Trophoblast cell (in vitro differentiated cells and primary cell): ENCODE data around the gene TRERF1.
A peak's percentile ranks its signal among the peaks of the same experiment; 100 is the strongest.

Experiments used
- DNase-seq, 2 donors: peaks; one replicate each; pipeline ENCODE4 v3.0.0-alpha.2; 2016
- H2AFZ ChIP-seq: 2 replicates; pipeline ENCODE4 v1.6.1; 2013; ENCODE audit warnings: low read length, moderate library complexity, mild to moderate bottlenecking; ENCODE audit not compliant: insufficient read depth, poor library complexity
- H2AK5ac ChIP-seq: 2 replicates; pipeline ENCODE4 v1.6.1; 2013; ENCODE audit warnings: mild to moderate bottlenecking, low read length
- H2BK120ac ChIP-seq: 2 replicates; pipeline ENCODE4 v1.6.1; 2013; ENCODE audit warnings: low read length, mild to moderate bottlenecking, moderate library complexity; ENCODE audit not compliant: insufficient read depth, poor library complexity
- H2BK12ac ChIP-seq: 2 replicates; pipeline ENCODE4 v1.6.1; 2013; ENCODE audit warnings: mild to moderate bottlenecking, low read length, moderate library complexity
- H2BK5ac ChIP-seq: 2 replicates; pipeline ENCODE4 v1.6.1; 2013; ENCODE audit warnings: low read length, low read depth, moderate library complexity, mild to moderate bottlenecking; ENCODE audit not compliant: poor library complexity
- H3K14ac ChIP-seq: 2 replicates; pipeline ENCODE4 v1.6.1; 2013; ENCODE audit warnings: mild to moderate bottlenecking, low read length
- H3K18ac ChIP-seq: 2 replicates; pipeline ENCODE4 v1.6.1; 2013; ENCODE audit warnings: mild to moderate bottlenecking, low read length
- H3K23ac ChIP-seq: 2 replicates; pipeline ENCODE4 v1.6.1; 2013; ENCODE audit warnings: low read length
- H3K27ac ChIP-seq: 2 replicates; pipeline ENCODE4 v1.5.1; 2013; ENCODE audit warnings: low read depth, mild to moderate bottlenecking, inconsistent platforms, low read length, moderate library complexity
- H3K27me3 ChIP-seq: 2 replicates; pipeline ENCODE4 v1.6.1; 2013; ENCODE audit warnings: inconsistent platforms, mild to moderate bottlenecking, low read length, moderate library complexity; ENCODE audit not compliant: insufficient read depth
- H3K36me3 ChIP-seq, 2 experiments: 1 replicate in 1 of 2; 2 replicates in 1 of 2; pipeline ENCODE4 v1.6.1; 2013; ENCODE audit warnings: low read length in 2 of 2, mild to moderate bottlenecking in 2 of 2, moderate library complexity in 1 of 2; ENCODE audit not compliant: insufficient read depth in 2 of 2, control insufficient read depth in 1 of 2
- H3K4ac ChIP-seq: 2 replicates; pipeline ENCODE4 v1.6.1; 2013; ENCODE audit warnings: low read depth, mild to moderate bottlenecking, low read length, moderate library complexity
- H3K4me1 ChIP-seq, 2 experiments: 1 replicate in 1 of 2; 2 replicates in 1 of 2; pipeline ENCODE4 v1.6.1; 2013; ENCODE audit warnings: low read length in 2 of 2, mild to moderate bottlenecking in 2 of 2, moderate library complexity in 1 of 2; ENCODE audit not compliant: insufficient read depth in 2 of 2, control insufficient read depth in 1 of 2
- H3K4me2 ChIP-seq: 2 replicates; pipeline ENCODE4 v1.6.1; 2013; ENCODE audit warnings: inconsistent platforms, mild to moderate bottlenecking, low read length, moderate library complexity
- H3K4me3 ChIP-seq: 2 replicates; pipeline ENCODE4 v1.5.1; 2013; ENCODE audit warnings: mild to moderate bottlenecking, low read depth, low read length, inconsistent platforms
- H3K79me1 ChIP-seq: one replicate; pipeline ENCODE4 v1.6.1; 2013; ENCODE audit warnings: low read length
- H3K79me2 ChIP-seq: 2 replicates; pipeline ENCODE4 v1.6.1; 2013; ENCODE audit warnings: low read length, mild to moderate bottlenecking; ENCODE audit not compliant: control insufficient read depth, insufficient read depth, poor library complexity
- H3K9ac ChIP-seq: 2 replicates; pipeline ENCODE4 v1.6.1; 2013; ENCODE audit warnings: mild to moderate bottlenecking, low read length
- H3K9me3 ChIP-seq: 2 replicates; pipeline ENCODE4 v1.6.1; 2013; ENCODE audit warnings: low read depth, mild to moderate bottlenecking, control low read depth, inconsistent platforms, low read length; ENCODE audit not compliant: insufficient read depth
- H4K12ac ChIP-seq: 2 replicates; pipeline ENCODE4 v1.6.1; 2013; ENCODE audit warnings: low read depth, mild to moderate bottlenecking, low read length, moderate library complexity
- H4K8ac ChIP-seq: 2 replicates; pipeline ENCODE4 v1.6.1; 2013; ENCODE audit warnings: low read depth, mild to moderate bottlenecking, low read length, moderate library complexity
- H4K91ac ChIP-seq: one replicate; pipeline ENCODE4 v1.6.1; 2013; ENCODE audit warnings: low read depth, mild to moderate bottlenecking, low read length, moderate library complexity
- WGBS: extraction: QIAGEN DNeasy Blood & Tissue Kit; methylation state at CpG from one replicate; pipeline ENCODE4 v1.1.7; 2013; ENCODE audit warnings: missing lambda C conversion rate; ENCODE audit not compliant: insufficient read length, insufficient coverage; ENCODE audit errors: extremely low coverage; 5-methylcytosine and 5-hydroxymethylcytosine counted together

The TRERF1 gene

GRCh38 chr6:42232035-42232434 lies 219.7 kb downstream of the TRERF1 start:
- Histone ChIP-seq H3K4me1 (peaks cover 8 to 9% of the 10 kb centered on the region in 2 experiments), H3K79me1 (no peaks in the 10 kb centered on the region), H3K36me3 (peaks cover 0 to 2% of the 10 kb centered on the region in 2 experiments), H3K23ac (no peak overlapping the region), H3K9ac (no peak overlapping the region), H2AK5ac (no peak overlapping the region), H3K18ac (no peak overlapping the region), H2AFZ (no peak overlapping the region), H3K27me3 (no peaks in the 10 kb centered on the region), H3K4ac (no peak overlapping the region), H3K27ac (no peak overlapping the region), H3K9me3 (no peaks in the 10 kb centered on the region), H3K79me2 (no peaks in the 10 kb centered on the region), H4K91ac (no peak overlapping the region), H3K4me2 (no peak overlapping the region), H3K14ac (no peak overlapping the region), H2BK5ac (no peak overlapping the region), H4K12ac (no peak overlapping the region), H2BK12ac (no peak overlapping the region), H2BK120ac (no peak overlapping the region), H3K4me3 (no peak overlapping the region), H4K8ac (no peak overlapping the region)
- DNase-seq = no peak
- no CpG with 5 or more reads among the region's 3 CpGs for WGBS

- peaks cover 2% of the 10 kb centered on the region for H3K79me1 ChIP-seq
- H3K36me3 ChIP-seq = no peaks in the 10 kb centered on the region
- H3K4ac ChIP-seq = no peak overlapping the region
- H3K18ac ChIP-seq = no peak overlapping the region
- peaks cover 11 to 13% of the 10 kb centered on the region in 2 experiments for H3K4me1 ChIP-seq
- no peak overlapping the region for H2AK5ac ChIP-seq
- H2BK120ac ChIP-seq = no peak overlapping the region
- peak in 1 of 2 donors; percentile 34 for DNase-seq
- no peak overlapping the region for H2AFZ ChIP-seq
- no CpG with 5 or more reads among the region's 8 CpGs for WGBS
- no peak overlapping the region for H4K8ac ChIP-seq
- H3K27me3 ChIP-seq = no peaks in the 10 kb centered on the region
- H3K4me3 ChIP-seq = no peak overlapping the region
- no peak overlapping the region for H3K9ac ChIP-seq
- H4K12ac ChIP-seq = no peak overlapping the region
- no peaks in the 10 kb centered on the region for H3K79me2 ChIP-seq
- no peak overlapping the region for H4K91ac ChIP-seq
- no peak overlapping the region for H2BK5ac ChIP-seq
- no peak overlapping the region for H3K14ac ChIP-seq
- no peaks in the 10 kb centered on the region for H3K9me3 ChIP-seq
- no peak overlapping the region for H3K23ac ChIP-seq
- no peak overlapping the region for H3K27ac ChIP-seq
- no peak overlapping the region for H2BK12ac ChIP-seq
- H3K4me2 ChIP-seq = no peak overlapping the region
Measured at GRCh38 chr6:42230345-42231321, 221.1 kb downstream of the TRERF1 start.

GRCh38 chr6:42229506-42230119 lies 222.1 kb downstream of the TRERF1 start:
- no peak overlapping the region for H2BK5ac ChIP-seq
- no peaks in the 10 kb centered on the region for H3K27me3 ChIP-seq
- peaks cover 2% of the 10 kb centered on the region for H3K79me1 ChIP-seq
- no peak for DNase-seq
- no peaks in the 10 kb centered on the region for H3K36me3 ChIP-seq
- H3K9me3 ChIP-seq = no peaks in the 10 kb centered on the region
- H3K4me3 ChIP-seq = no peak overlapping the region
- H3K14ac ChIP-seq = no peak overlapping the region
- peaks cover 11 to 13% of the 10 kb centered on the region in 2 experiments for H3K4me1 ChIP-seq
- H3K18ac ChIP-seq = no peak overlapping the region
- no peak overlapping the region for H4K8ac ChIP-seq
- no peak overlapping the region for H2AFZ ChIP-seq
- H3K23ac ChIP-seq = no peak overlapping the region
- H3K4me2 ChIP-seq = no peak overlapping the region
- no peak overlapping the region for H3K27ac ChIP-seq
- WGBS = no CpG with 5 or more reads among the region's 6 CpGs
- H3K9ac ChIP-seq = no peak overlapping the region
- no peak overlapping the region for H3K4ac ChIP-seq
- H2BK120ac ChIP-seq = no peak overlapping the region
- H2AK5ac ChIP-seq = no peak overlapping the region
- H2BK12ac ChIP-seq = no peak overlapping the region
- H4K12ac ChIP-seq = no peak overlapping the region
- no peaks in the 10 kb centered on the region for H3K79me2 ChIP-seq
- no peak overlapping the region for H4K91ac ChIP-seq

GRCh38 chr6:42228305-42228704 lies 223.4 kb downstream of the TRERF1 start:
- Histone ChIP-seq H3K4me1 (peaks cover 11 to 13% of the 10 kb centered on the region in 2 experiments), H3K23ac (no peak overlapping the region), H3K18ac (no peak overlapping the region), H3K79me2 (no peaks in the 10 kb centered on the region), H4K12ac (no peak overlapping the region), H4K8ac (no peak overlapping the region), H3K27ac (no peak overlapping the region), H2BK12ac (no peak overlapping the region), H3K9ac (no peak overlapping the region), H3K79me1 (peaks cover 2% of the 10 kb centered on the region), H2AK5ac (peak overlapping the region; percentile 44), H4K91ac (no peak overlapping the region), H2AFZ (no peak overlapping the region), H3K4ac (no peak overlapping the region), H3K4me2 (no peak overlapping the region), H3K4me3 (no peak overlapping the region), H3K27me3 (no peaks in the 10 kb centered on the region), H3K14ac (no peak overlapping the region), H2BK5ac (no peak overlapping the region), H3K9me3 (no peaks in the 10 kb centered on the region), H3K36me3 (no peaks in the 10 kb centered on the region), H2BK120ac (no peak overlapping the region)
- no peak for DNase-seq
- no CpG with 5 or more reads among the region's 15 CpGs for WGBS
